Keratinocyte (primary cell): ENCODE data around the gene BRD7. TPM values are rescaled to one million over a fixed set of nuclear protein-coding genes. Genes with fewer than 3 reads are reported as not detected.

Source experiments
- DNase-seq: peaks from one replicate; pipeline ENCODE4 v3.0.0-alpha.2; 2011; ENCODE audit warnings: low read depth, missing footprints, low spot score
- FAIRE-seq: peaks from 2 replicates; lab custom pipeline; 2011; peaks lifted over from hg19 to GRCh38; lab: Jason Lieb, UNC
- H2AFZ ChIP-seq: 2 replicates; pipeline ENCODE4 v1.6.0; 2012; ENCODE audit warnings: low read length, control low read depth, inconsistent platforms; ENCODE audit not compliant: control insufficient read depth
- H3K27ac ChIP-seq: 2 replicates; pipeline ENCODE4 v1.5.1; 2011; ENCODE audit warnings: low read length; ENCODE audit not compliant: control insufficient read depth, insufficient read depth
- H3K27me3 ChIP-seq: 3 replicates; pipeline ENCODE4 v1.6.0; 2011; ENCODE audit warnings: low read length; ENCODE audit not compliant: control insufficient read depth, insufficient read depth; ENCODE audit errors: extremely low read depth
- H3K36me3 ChIP-seq, 2 experiments: 2 replicates in 1 of 2; 3 replicates in 1 of 2; pipeline ENCODE4 v1.5.1; 2011; ENCODE audit warnings: low read length in 2 of 2, mild to moderate bottlenecking in 1 of 2; ENCODE audit not compliant: control insufficient read depth in 2 of 2, insufficient read depth in 2 of 2; ENCODE audit errors: extremely low read depth in 1 of 2
- H3K4me1 ChIP-seq: 3 replicates; pipeline ENCODE4 v1.5.1; 2011; ENCODE audit warnings: low read length; ENCODE audit not compliant: control insufficient read depth, insufficient read depth; ENCODE audit errors: extremely low read depth
- H3K4me2 ChIP-seq: 3 replicates; pipeline ENCODE4 v1.6.0; 2011; ENCODE audit warnings: low read depth, low read length; ENCODE audit not compliant: control insufficient read depth, insufficient read depth; ENCODE audit errors: extremely low read depth
- H3K4me3 ChIP-seq, 3 experiments: fragments of 200-600 bp in 1 of 3; sonication (generic) in 1 of 3; 2 replicates in 2 of 3; 3 replicates in 1 of 3; pipeline ENCODE4 v1.5.1; 2011 to 2016; ENCODE audit warnings: low read length in 3 of 3, mild to moderate bottlenecking in 3 of 3, control low read depth in 2 of 3, inconsistent platforms in 1 of 3, low read depth in 1 of 3, mixed read lengths in 1 of 3, mixed run types in 1 of 3, moderate library complexity in 1 of 3; ENCODE audit not compliant: control insufficient read depth in 2 of 3, insufficient read depth in 2 of 3; ENCODE audit errors: extremely low read depth in 1 of 3
- H3K79me2 ChIP-seq: 2 replicates; pipeline ENCODE4 v1.6.0; 2012; ENCODE audit warnings: low read length; ENCODE audit not compliant: control insufficient read depth, insufficient read depth
- H3K9ac ChIP-seq: 3 replicates; pipeline ENCODE4 v1.6.0; 2011; ENCODE audit warnings: low read length; ENCODE audit not compliant: control insufficient read depth, insufficient read depth; ENCODE audit errors: extremely low read depth
- H3K9me1 ChIP-seq: 3 replicates; pipeline ENCODE4 v1.6.0; 2011; ENCODE audit warnings: low read length; ENCODE audit not compliant: control insufficient read depth, insufficient read depth; ENCODE audit errors: extremely low read depth
- H3K9me3 ChIP-seq: 2 replicates; pipeline ENCODE4 v1.5.1; 2012; ENCODE audit warnings: low read depth, low read length; ENCODE audit not compliant: control insufficient read depth
- H4K20me1 ChIP-seq: 3 replicates; pipeline ENCODE4 v1.6.0; 2011; ENCODE audit warnings: low read length; ENCODE audit not compliant: control insufficient read depth, insufficient read depth; ENCODE audit errors: extremely low read depth
- CTCF ChIP-seq, 3 experiments: IDR thresholded peaks in 1 of 3; conservative IDR thresholded peaks in 1 of 3; optimal IDR thresholded peaks in 1 of 3; 2 replicates in 2 of 3; 3 replicates in 1 of 3; pipeline versions ENCODE3 to v1.5.1; 2011; ENCODE audit warnings: low read length in 3 of 3, mild to moderate bottlenecking in 3 of 3, moderate library complexity in 2 of 3, control low read depth in 1 of 3, inconsistent platforms in 1 of 3; ENCODE audit not compliant: insufficient read depth in 2 of 3; ENCODE audit errors: extremely low read depth in 1 of 3
- EZH2 ChIP-seq: IDR thresholded peaks from one replicate; pipeline ENCODE4 v1.6.1; 2012; ENCODE audit warnings: inconsistent platforms, mild to moderate bottlenecking, low read length, moderate library complexity
- dilution Hi-C: fragments of 300-500 bp; cut with MboI; formaldehyde crosslinking; loops from one replicate; pipeline ENCODE4 v1.7.0; 2020; ENCODE audit warnings: low sequenced_read_pairs; ENCODE audit not compliant: extremely low pct_ligation_motif_present
- polyA plus RNA-seq, 5 experiments: library from polyadenylated mRNA; depleted of rRNA in 3 of 5; stranded (reverse) in 3 of 5; stranded (forward) in 1 of 5; unstranded in 1 of 5; fragments of >200 nt; gene quantifications; 1 replicate in 1 of 5; 2 replicates in 3 of 5; 3 replicates in 1 of 5; pipeline versions ENCODE4 v1.2.1 to v1.2.3, GENCODE V29; 2011 to 2012; ENCODE audit warnings: missing spikeins in 2 of 5, low read depth in 1 of 5, low replicate concordance in 1 of 5

The BRD7 gene
- polyA plus RNA-seq, 1 donor (not counting 4 experiments of a cell fraction or from before 2014, with no cell fraction given), result 66.6 TPM

GRCh38 chr16:50301626-50302471, 66.9 kb downstream of the BRD7 start:
- DNase-seq (no peak), FAIRE-seq (no peak)
- Histone ChIP-seq H3K36me3 (peaks cover 0 to 7% of the 10 kb centered on the region in 2 experiments), H3K4me1 (no peaks in the 10 kb centered on the region), H3K9me3 (no peaks in the 10 kb centered on the region), H2AFZ (no peak overlapping the region), H3K27me3 (no peaks in the 10 kb centered on the region), H3K4me3 (no peak overlapping the region), H3K27ac (no peak overlapping the region), H3K79me2 (no peaks in the 10 kb centered on the region), H3K4me2 (no peak overlapping the region), H3K9me1 (no peaks in the 10 kb centered on the region), H4K20me1 (no peaks in the 10 kb centered on the region), H3K9ac (no peak overlapping the region)
- TF ChIP-seq EZH2 (no peak), CTCF (optimal IDR thresholded peaks at IDR 0.05 in 1 of 3, IDR thresholded peaks at IDR 0.05 in 1 of 3, conservative IDR thresholded peaks at IDR 0.05 in 1 of 3; ENCODE audit: extremely low read depth in 1 of 3, insufficient read depth in 2 of 3, low read length in 3 of 3) (no peak)
- dilution Hi-C loops, result no loop called here

- Histone ChIP-seq H2AFZ (no peak overlapping the region), H3K4me2 (no peak overlapping the region), H3K36me3 (peaks cover 0 to 7% of the 10 kb centered on the region in 2 experiments), H3K9me1 (no peaks in the 10 kb centered on the region), H3K4me3 (no peak overlapping the region), H3K27me3 (no peaks in the 10 kb centered on the region), H3K9ac (no peak overlapping the region), H4K20me1 (no peaks in the 10 kb centered on the region), H3K27ac (no peak overlapping the region), H3K9me3 (no peaks in the 10 kb centered on the region), H3K79me2 (no peaks in the 10 kb centered on the region), H3K4me1 (no peaks in the 10 kb centered on the region)
- TF ChIP-seq CTCF (optimal IDR thresholded peaks at IDR 0.05 in 1 of 3, IDR thresholded peaks at IDR 0.05 in 1 of 3, conservative IDR thresholded peaks at IDR 0.05 in 1 of 3; ENCODE audit: extremely low read depth in 1 of 3, insufficient read depth in 2 of 3, low read length in 3 of 3) (no peak), EZH2 (no peak)
- dilution Hi-C loops, result no loop called here
- DNase-seq (no peak), FAIRE-seq (no peak)
These were observed 67.7 kb downstream of the BRD7 start for GRCh38 chr16:50300942-50301625.
